NCI-H226 (cell line): ENCODE measurements around the gene FHAD1.
"Not testable (repeated sequence)": the region's sequence is repeated elsewhere in the genome, so short reads cannot be mapped to it uniquely, and the experiment has no call there.

Experiments used
- DNase-seq: peaks from one replicate; pipeline ENCODE4 v3.0.0-alpha.2; 2015

The FHAD1 gene

DNA sequence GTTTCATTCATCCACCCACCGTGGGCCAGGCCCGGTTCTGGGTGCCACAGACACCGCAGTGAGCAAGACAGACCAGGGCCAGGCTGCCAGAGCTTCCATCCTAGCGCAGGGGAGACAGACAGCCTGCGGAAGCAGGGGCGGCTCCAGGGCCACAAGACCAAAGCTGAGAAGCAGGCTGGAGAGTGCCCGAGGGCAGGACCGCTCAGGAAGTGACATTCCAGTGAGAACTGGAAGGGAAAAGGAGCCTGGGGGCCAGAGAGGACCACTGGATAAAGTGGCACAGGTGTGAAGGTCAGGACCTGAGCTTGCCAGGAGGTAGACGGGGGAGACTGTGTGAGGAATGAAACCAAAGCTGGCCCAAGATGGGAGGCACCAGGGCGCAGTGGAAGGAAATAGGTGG is 103.1 kb downstream of the FHAD1 start:
- no peak for DNase-seq

- DNase-seq: no peak
These were observed 103.7 kb downstream of the FHAD1 start for GRCh38 chr1:15350551-15351200.

DNA sequence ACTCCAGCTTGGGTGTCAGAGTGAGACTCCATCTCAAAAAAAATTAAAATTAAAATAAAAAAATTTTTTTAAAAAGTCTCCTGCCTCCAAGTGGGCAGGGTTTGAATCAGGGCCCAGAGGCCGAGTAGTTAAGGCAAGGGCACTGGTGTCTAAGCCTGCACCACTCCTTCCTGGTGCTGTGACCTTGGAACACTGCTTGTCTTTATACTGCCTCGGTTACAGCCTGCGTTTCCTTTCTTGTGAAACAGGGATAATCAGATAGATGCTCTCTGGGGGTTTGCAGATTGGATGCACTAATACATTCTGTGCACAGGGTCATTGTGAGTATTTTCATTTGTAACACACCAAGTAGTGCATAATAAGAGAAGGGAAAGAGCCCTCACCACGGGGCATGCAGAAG is 104.3 kb downstream of the FHAD1 start:
- DNase-seq: no peak

- DNase-seq: peak; percentile 89
These were observed 105.3 kb downstream of the FHAD1 start for GRCh38 chr1:15352128-15352957.

GRCh38 chr1:15353839-15354579 is 107.0 kb downstream of the FHAD1 start:
- no peak for DNase-seq

GRCh38 chr1:15354580-15354965 is 107.5 kb downstream of the FHAD1 start:
- DNase-seq: peak; percentile 11

DNA sequence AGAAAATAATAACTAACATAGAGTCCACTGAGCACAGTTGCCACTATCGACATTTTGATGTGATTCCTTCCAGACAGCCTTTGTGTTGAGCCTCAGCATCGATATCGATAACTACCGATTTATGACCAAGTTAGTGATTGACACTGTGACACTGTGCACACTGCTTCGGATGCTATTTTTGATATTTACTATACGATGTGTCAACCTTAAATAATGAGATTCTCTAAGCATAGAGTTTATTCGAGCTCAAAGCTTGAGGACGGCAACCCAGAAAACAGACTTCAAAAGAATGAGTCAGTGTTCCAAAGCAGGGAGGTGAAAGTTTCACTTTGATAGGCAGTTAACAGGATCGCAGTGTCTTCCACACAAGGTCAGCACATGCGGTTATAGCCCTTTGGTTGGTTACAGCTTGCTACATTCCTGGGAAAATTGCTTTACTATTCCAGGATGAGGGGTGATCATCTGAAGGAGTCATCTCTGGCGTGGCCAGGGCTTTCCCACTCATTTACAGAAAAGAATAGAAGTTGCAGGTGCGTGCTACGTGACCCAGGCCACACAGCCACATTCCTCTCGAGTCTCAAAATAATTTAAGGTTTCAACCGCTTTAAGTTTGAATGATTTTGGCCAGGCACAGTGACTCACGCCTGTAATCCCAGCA is 109.1 kb downstream of the FHAD1 start:
- peak; percentile 92 for DNase-seq

DNA sequence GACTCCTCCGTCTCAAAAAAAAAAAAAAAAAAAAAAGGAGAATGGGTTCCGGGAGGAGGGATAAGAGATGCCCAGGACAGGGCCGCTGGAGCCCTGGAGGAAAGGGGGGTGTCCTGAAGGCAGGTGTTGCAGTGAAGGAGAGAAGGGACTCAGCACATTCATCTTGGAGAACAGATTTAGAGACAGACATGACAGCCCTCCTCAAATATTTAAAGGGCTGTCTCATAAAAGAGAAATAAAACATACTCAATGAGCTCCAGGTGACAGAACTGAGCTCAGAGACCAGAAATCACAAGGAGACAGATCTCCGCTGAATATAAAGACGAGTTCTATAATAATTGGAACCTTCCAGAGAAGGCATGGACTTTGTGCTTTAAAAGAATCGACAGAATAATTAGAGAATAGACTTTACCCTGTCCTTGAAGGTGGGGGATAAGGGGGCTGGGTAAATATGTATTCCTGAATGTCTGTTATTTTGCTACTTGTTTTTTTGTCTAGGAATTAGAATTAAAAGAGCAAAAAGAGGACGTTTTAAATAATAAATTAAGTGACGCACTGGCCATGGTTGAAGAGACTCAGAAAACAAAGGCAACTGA is 110.7 kb downstream of the FHAD1 start:
- no peak for DNase-seq

DNA sequence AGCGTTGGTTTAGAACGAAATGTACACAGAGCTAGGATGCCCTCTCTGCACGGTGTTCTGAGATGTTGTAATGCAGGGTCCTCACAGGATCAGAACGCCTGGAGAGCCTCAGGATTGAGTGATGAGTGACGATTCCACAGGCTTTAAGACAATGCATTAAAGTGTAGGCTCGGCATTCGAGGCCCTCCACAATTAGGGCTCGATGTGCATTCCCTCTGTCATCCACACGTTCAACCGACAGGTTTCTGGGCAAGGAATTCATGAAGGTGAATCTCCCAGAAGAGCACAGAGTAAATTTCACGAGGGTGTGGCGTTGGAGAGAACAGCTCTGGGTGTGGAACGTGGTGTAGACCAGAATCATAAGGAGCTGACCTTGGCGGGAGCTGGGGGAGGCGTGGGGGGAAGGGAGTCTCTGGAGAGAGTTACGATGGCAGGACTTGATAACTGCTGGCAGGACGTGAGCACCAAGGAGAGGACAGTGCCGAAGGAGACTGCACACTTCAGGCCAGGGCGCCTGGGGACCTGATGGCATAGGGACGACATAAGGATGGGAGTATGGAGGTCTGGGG is 111.6 kb downstream of the FHAD1 start:
- DNase-seq: no peak

DNA sequence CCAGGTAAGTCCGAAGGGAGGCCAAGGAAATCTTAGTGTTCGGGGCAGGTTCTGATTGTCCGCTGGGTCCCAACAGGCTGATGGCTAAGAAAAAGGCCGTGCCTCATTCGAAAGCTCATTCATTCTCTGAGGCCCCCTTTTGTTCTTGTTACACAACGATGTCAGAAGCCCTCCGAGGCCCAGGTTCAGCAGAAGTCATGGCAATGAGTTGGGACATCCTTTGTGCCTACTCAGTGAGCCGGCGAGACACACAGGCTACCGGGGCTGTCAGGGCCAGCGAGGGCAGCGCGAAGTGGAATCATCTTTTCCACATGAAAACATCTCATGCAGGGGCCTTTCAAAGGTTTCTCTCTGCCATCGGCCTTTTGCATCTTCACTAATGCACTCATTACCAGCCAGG is 113.7 kb downstream of the FHAD1 start:
- DNase-seq: no peak

DNA sequence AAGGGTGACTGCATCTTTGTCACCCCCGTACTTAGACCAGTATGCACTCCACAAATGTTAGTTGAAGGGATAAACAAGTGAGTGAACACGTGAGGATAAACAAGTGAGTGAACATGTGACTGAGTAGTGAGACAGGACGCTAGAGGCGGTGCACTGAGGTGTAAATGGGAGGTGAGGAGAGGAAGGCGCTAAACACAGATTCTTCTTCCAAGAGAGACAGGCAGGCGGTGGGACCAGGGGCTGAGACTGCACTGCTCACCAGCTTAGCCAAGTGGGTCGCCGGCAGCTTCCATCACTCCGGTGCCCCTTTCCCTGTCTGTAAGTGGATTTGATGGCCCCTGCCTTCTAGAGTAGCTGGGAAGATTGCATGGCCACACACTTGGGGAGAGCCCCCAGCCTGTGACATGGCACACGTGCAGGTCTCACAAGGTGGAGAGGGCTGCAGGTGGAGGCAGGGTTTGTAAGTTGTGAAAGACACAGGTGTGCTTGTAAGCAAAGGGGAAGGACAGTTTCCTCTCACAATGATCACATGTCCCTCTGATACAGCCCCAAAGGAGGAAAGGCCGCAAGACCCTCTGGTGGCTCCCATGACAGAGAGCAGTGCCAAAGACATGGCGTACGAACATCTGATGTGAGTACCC is 115.2 kb downstream of the FHAD1 start:
- no peak for DNase-seq

GRCh38 chr1:15362737-15363128 is 115.7 kb downstream of the FHAD1 start:
- DNase-seq: no peak

GRCh38 chr1:15364740-15365139 is 117.7 kb downstream of the FHAD1 start:
- no peak for DNase-seq

DNA sequence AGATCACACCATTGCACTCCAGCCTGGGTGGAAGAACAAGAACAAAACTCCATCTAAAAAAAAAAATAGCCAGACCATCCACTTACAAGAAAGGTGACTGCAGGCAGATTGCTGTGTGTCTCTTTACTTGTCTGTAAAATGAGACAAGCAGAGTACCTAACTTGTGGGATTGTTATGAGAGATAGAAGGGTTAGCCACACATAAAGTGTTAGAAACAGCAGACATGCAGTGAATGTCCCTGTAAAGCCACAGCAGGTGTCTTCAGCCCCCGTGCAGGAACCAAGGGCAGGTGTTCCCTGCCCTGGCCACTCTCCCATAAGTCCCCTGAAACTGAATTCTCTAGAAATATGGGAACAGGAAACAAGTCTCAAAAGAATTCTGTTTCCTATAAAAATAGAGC is 121.9 kb downstream of the FHAD1 start:
- DNase-seq: no peak

DNA sequence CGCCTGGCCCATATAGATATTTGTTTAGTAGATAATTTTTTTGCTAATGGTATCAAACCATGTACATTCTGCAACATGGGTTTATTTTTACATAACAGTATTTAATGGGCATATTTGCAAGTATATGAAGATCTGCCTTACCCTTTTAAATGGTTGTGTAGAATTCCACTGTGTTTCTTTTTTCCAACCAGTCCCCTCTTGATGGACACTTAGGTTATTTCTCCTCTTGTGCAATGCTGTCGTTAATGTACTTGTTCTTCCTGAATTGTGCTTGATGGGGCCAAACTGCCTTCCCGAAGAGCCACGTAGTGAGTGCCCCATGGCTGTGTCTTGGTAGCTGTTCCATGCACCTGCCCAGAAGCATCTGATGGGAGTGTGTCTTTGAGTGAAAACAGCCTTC is 123.2 kb downstream of the FHAD1 start:
- no peak for DNase-seq

DNA sequence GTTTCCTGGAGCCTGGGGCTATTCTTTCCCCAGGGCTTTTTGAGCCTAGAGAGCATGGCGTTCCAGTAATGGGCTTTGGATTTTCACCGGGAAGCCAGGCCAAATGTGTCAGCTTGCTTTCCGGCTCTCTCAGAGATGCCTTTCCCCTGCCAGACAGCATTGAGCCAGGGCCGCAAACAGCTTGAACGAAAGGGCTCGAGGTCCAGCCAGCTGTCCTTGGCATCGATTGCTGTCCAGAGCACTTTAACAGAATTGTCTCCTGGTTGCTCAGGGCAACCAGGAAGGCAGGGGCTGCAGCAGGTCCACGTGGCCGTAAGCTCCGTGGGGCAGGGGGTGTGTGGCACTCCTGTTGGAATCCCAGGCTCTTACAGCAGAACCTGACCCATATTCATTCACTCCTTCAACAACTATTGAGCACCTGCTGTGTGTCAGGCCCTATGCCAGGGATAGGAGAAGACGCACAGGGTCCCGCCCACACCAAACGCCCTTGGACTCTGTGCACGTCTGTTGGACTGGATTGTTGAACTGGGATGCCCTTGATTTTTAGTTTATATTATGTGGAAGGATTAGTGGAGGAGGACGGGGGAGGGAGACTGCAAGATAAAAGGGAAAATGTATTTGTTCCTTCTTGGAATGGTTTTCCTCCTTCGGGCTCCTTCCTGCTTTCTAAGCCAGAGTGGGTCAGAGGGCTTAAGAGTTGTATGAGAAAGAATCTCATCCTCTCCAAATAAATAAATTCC is 123.9 kb downstream of the FHAD1 start:
- DNase-seq: no peak

GRCh38 chr1:15371610-15372545 is 124.9 kb downstream of the FHAD1 start:
- no peak for DNase-seq

DNA sequence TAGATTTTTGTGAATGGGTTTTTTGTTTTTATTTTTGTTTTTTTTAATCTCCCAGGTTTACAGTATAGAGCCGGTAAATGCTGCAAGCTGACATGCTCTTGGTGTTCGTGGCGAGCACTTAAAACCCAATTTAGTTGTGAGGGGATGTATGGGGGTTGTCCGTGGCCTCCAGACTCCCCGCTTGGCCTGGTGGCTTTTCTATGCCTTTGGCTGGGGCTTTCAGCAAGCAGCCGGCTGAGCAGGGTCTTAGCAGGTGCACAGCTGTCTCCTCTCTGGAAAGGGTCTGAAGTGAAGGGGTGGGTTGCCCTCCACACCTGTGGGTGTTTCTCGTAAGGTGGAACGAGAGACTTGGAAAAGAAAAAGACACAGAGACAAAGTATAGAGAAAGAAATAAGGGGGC is 131.7 kb downstream of the FHAD1 start:
- no peak for DNase-seq

- DNase-seq: not testable (repeated sequence)
These were observed 132.1 kb downstream of the FHAD1 start for GRCh38 chr1:15379151-15379550.
